Stomach (tissue), 4 donors: ENCODE measurements around the gene ATP1A1.

Experiments
- POLR2A ChIP-seq, 4 donors: fragments of 450-650 bp; IDR thresholded peaks; one replicate each; pipeline ENCODE4 v1.6.1; 2016; ENCODE audit warnings: antibody characterized with exemption in 4 of 4, control low read depth in 2 of 4, mild to moderate bottlenecking in 1 of 4, moderate library complexity in 1 of 4
- POLR2AphosphoS5 ChIP-seq, 3 donors: sonication (generic); formaldehyde crosslinking; IDR thresholded peaks; one replicate each; pipeline ENCODE4 v1.6.1; 2016; ENCODE audit warnings: antibody characterized with exemption in 3 of 3
- TF ChIP-seq, protein P1 (sequence below), 7 experiments: fragments of 450-650 bp in 4 of 7; fragments of 200-600 bp in 3 of 7; sonication (generic) in 3 of 7; IDR thresholded peaks; one replicate each; pipeline ENCODE4 v1.5.1; 2016 to 2019; ENCODE audit warnings: antibody characterized with exemption in 7 of 7, control low read depth in 2 of 7, mild to moderate bottlenecking in 1 of 7

DNA sequence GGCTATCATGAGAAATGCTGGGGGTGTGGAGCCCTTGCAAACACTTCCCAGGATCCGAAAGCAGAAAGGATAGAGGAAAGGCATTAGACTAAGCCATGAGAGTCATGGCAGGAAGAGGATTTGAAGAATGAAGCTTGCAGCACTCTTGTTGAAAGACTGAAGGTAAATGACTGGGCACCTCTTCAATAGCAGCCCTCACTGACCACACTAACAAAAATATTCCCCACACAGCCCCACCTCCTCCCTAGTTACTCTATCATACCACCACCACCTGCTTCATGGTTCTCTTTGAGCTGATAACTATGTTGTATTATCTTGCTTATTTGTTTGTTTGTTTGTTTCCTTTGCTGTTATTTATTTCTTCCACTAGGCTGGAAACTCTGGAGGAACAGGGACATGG, 13.2 kb upstream of the ATP1A1 start:
- TF ChIP-seq POLR2A (IDR thresholded peaks at IDR 0.05) (no peak), POLR2AphosphoS5 (IDR thresholded peaks at IDR 0.05) (no peak)
- TF ChIP-seq, protein P1, sequence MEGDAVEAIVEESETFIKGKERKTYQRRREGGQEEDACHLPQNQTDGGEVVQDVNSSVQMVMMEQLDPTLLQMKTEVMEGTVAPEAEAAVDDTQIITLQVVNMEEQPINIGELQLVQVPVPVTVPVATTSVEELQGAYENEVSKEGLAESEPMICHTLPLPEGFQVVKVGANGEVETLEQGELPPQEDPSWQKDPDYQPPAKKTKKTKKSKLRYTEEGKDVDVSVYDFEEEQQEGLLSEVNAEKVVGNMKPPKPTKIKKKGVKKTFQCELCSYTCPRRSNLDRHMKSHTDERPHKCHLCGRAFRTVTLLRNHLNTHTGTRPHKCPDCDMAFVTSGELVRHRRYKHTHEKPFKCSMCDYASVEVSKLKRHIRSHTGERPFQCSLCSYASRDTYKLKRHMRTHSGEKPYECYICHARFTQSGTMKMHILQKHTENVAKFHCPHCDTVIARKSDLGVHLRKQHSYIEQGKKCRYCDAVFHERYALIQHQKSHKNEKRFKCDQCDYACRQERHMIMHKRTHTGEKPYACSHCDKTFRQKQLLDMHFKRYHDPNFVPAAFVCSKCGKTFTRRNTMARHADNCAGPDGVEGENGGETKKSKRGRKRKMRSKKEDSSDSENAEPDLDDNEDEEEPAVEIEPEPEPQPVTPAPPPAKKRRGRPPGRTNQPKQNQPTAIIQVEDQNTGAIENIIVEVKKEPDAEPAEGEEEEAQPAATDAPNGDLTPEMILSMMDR (IDR thresholded peaks at IDR 0.05): no peak
